ENCODE results near the gene TTC39B. TPM values are rescaled to one million over a fixed set of nuclear protein-coding genes. Genes with fewer than 3 reads are reported as not detected.
A peak's percentile ranks its signal among the peaks of the same experiment; 100 is the strongest.

Gene TTC39B
- total and polyA plus RNA-seq, 2 experiments from 2014 or later, result 1.3 to 4.1 TPM

GRCh38 chr9:15157381-15157780, 149.6 kb downstream of the TTC39B start:
- Histone ChIP-seq H3K36me3 (no peaks in the 10 kb centered on the region), H3K9me3 (ENCODE audit: low read depth) (no peaks in the 10 kb centered on the region), H3K4me1 (ENCODE audit: low read depth) (peaks cover 17% of the 10 kb centered on the region), H3K27ac (no peak overlapping the region), H3K27me3 (no peaks in the 10 kb centered on the region), H3K4me3 (no peak overlapping the region)
- no peak for TF ChIP-seq CTCF (IDR thresholded peaks at IDR 0.05; ENCODE audit: low read depth, low read length)
- DNase-seq (ENCODE audit: low read depth in 1 of 2, low spot score in 1 of 2), result peak in 1 of 2 donors; percentile 23

GRCh38 chr9:15156241-15156640, 150.8 kb downstream of the TTC39B start:
- no peaks in the 10 kb centered on the region for H3K9me3 ChIP-seq (ENCODE audit: low read depth)
- H3K4me1 ChIP-seq (ENCODE audit: low read depth), result peaks cover 17% of the 10 kb centered on the region
- H3K4me3 ChIP-seq, result no peak overlapping the region
- peak in 1 of 2 donors; percentile 11 for DNase-seq (ENCODE audit: low read depth in 1 of 2, low spot score in 1 of 2)
- no peak overlapping the region for H3K27ac ChIP-seq
- H3K36me3 ChIP-seq, result no peaks in the 10 kb centered on the region
- H3K27me3 ChIP-seq, result no peaks in the 10 kb centered on the region
- no peak for TF ChIP-seq CTCF (IDR thresholded peaks at IDR 0.05; ENCODE audit: low read depth, low read length)

GRCh38 chr9:15155826-15156225, 151.2 kb downstream of the TTC39B start:
- peak in 1 of 2 donors; percentile 54 for DNase-seq (ENCODE audit: low read depth in 1 of 2, low spot score in 1 of 2)

GRCh38 chr9:15155323-15155722, 151.7 kb downstream of the TTC39B start:
- DNase-seq (ENCODE audit: low read depth in 1 of 2, low spot score in 1 of 2), result no peak
- H3K27ac ChIP-seq, result no peak overlapping the region
- no peak for TF ChIP-seq CTCF (IDR thresholded peaks at IDR 0.05; ENCODE audit: low read depth, low read length)
- peaks cover 17% of the 10 kb centered on the region for H3K4me1 ChIP-seq (ENCODE audit: low read depth)
- no peaks in the 10 kb centered on the region for H3K27me3 ChIP-seq
- no peaks in the 10 kb centered on the region for H3K9me3 ChIP-seq (ENCODE audit: low read depth)
- no peaks in the 10 kb centered on the region for H3K36me3 ChIP-seq
- no peak overlapping the region for H3K4me3 ChIP-seq

More at GRCh38 chr9:15155826-15156225, 151.2 kb downstream of the TTC39B start:
- no peak overlapping the region for H3K27ac ChIP-seq
- H3K4me1 ChIP-seq (ENCODE audit: low read depth), result peaks cover 17% of the 10 kb centered on the region
- no peaks in the 10 kb centered on the region for H3K36me3 ChIP-seq
- no peaks in the 10 kb centered on the region for H3K27me3 ChIP-seq
- H3K9me3 ChIP-seq (ENCODE audit: low read depth), result no peaks in the 10 kb centered on the region
- TF ChIP-seq CTCF (IDR thresholded peaks at IDR 0.05; ENCODE audit: low read depth, low read length), result no peak
- no peak overlapping the region for H3K4me3 ChIP-seq

GRCh38 chr9:15154677-15155076, 152.3 kb downstream of the TTC39B start:
- Histone ChIP-seq H3K4me1 (ENCODE audit: low read depth) (peaks cover 17% of the 10 kb centered on the region), H3K4me3 (no peak overlapping the region), H3K9me3 (ENCODE audit: low read depth) (no peaks in the 10 kb centered on the region), H3K36me3 (no peaks in the 10 kb centered on the region), H3K27me3 (no peaks in the 10 kb centered on the region), H3K27ac (no peak overlapping the region)
- DNase-seq (ENCODE audit: low read depth in 1 of 2, low spot score in 1 of 2), result no peak
- TF ChIP-seq CTCF (IDR thresholded peaks at IDR 0.05; ENCODE audit: low read depth, low read length), result no peak

- H3K4me1 ChIP-seq (ENCODE audit: low read depth), result peaks cover 17% of the 10 kb centered on the region
- no peak for TF ChIP-seq CTCF (IDR thresholded peaks at IDR 0.05; ENCODE audit: low read depth, low read length)
- no peak overlapping the region for H3K4me3 ChIP-seq
- DNase-seq (ENCODE audit: low read depth in 1 of 2, low spot score in 1 of 2), result no peak
- no peaks in the 10 kb centered on the region for H3K27me3 ChIP-seq
- no peaks in the 10 kb centered on the region for H3K9me3 ChIP-seq (ENCODE audit: low read depth)
- no peak overlapping the region for H3K27ac ChIP-seq
- no peaks in the 10 kb centered on the region for H3K36me3 ChIP-seq
Observed at GRCh38 chr9:15153961-15154360, 153.1 kb downstream of the TTC39B start.
